Inflammatory macrophage treated with lipopolysaccharide for 1 hour (primary cell): ENCODE measurements around the gene SREK1.
A peak's percentile ranks its signal among the peaks of the same experiment; 100 is the strongest.
"Not testable (repeated sequence)": the region's sequence is repeated elsewhere in the genome, so short reads cannot be mapped to it uniquely, and the experiment has no call there.

ENCODE experiments used
- DNase-seq, 2 donors: peaks; one replicate each; pipeline ENCODE4 v3.0.0-alpha.2; 2020 to 2022

The SREK1 gene, protein sequence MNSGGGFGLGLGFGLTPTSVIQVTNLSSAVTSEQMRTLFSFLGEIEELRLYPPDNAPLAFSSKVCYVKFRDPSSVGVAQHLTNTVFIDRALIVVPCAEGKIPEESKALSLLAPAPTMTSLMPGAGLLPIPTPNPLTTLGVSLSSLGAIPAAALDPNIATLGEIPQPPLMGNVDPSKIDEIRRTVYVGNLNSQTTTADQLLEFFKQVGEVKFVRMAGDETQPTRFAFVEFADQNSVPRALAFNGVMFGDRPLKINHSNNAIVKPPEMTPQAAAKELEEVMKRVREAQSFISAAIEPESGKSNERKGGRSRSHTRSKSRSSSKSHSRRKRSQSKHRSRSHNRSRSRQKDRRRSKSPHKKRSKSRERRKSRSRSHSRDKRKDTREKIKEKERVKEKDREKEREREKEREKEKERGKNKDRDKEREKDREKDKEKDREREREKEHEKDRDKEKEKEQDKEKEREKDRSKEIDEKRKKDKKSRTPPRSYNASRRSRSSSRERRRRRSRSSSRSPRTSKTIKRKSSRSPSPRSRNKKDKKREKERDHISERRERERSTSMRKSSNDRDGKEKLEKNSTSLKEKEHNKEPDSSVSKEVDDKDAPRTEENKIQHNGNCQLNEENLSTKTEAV

DNA sequence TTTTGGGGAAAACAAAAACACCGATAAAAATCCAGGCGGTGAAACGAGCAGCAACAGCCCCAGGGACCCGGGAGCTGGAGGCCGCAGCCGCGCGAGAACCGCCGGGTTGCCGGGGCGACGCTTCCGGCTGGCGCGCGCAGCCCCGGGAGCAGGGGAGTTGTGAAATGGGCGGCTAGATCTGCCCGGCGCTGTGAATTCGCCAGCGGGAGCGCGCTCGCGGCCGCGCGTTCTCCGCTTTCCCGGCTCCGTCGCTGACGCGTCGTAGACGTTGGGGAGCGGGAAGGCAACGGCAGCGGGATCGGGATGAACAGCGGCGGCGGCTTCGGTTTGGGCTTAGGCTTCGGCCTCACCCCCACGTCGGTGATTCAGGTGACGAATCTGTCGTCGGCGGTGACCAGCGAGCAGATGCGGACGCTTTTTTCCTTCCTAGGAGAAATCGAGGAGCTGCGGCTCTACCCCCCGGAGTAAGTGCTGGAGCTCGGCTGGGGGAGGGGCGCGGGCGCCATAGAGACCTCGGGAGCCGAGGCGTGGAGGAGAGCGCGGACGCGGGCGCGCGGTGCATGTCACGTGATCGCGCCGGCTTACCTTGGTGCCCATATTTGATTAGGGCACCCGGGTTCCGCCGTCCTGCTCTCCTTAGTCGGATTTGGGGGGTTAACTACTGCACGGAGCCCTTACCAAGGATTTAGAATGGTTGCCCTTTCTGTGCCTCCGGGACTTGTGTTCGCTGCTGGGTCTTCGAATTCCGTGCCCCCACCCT lies at the start of gene SREK1:
Gene SREK1, plus strand, starts transcription at position 227 of the 760 bp plus-strand sequence. Its CDS starts 77 bp downstream, at position 304.
- DNase-seq: peak; percentile 87 to 90

DNA sequence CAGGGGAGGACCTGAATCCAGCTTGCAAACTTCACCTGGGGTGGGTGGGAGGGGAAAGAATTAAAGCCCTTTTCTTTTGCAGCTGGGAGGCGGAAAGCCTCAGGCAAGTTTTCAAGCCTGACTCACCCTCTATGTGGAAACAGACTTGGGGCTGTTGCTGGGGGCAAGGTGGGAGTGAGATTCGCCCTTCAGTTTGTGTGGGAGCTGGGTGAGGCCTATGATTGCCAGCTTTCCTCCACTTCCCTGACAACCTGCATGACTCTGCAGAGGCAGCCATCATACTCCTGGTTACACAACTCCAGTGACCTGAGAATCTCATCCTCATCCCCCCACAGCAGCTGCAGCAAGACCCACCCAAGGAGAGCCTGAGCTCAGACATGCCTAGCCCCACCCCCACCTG lies 43.2 kb upstream of the SREK1 start:
- DNase-seq: no peak

DNA sequence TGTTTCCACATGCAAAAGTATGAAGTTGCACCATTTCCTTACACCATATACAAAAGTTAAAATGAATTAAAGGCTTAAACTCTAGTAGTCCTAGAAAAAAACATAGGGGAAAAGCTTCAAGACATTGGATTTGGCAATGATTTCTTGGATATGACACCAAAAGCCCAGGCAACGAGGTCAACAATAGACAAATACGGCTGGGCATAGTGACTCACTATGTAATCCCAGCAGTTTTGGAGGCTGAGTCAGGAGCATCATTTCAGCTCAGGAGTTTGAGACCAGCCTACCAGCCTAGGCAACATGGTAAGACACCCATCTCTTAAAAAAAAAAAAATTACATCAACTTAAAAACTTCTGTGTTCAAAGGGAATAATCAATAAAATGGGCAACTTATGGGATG lies 30.9 kb upstream of the SREK1 start:
- no peak for DNase-seq

DNA sequence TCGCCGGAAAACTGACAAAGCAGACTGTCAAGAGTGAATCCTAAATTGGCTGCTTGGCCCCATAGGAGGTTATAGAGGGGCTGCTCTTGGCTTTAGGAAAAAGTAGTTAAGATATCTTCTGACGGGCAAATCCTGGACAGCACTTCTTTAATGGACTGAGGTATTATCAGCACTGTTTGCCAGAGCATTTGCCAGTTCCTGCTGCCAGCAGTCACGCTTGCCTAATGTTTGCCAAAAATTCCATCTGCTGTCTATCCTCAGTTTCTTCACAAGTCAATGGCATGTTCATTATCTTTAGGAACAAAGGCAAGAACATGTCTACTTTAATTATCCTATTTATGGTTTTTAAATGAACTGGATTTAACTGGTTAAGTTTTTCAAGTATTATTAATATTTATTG lies 25.8 kb upstream of the SREK1 start:
- DNase-seq: no peak

DNA sequence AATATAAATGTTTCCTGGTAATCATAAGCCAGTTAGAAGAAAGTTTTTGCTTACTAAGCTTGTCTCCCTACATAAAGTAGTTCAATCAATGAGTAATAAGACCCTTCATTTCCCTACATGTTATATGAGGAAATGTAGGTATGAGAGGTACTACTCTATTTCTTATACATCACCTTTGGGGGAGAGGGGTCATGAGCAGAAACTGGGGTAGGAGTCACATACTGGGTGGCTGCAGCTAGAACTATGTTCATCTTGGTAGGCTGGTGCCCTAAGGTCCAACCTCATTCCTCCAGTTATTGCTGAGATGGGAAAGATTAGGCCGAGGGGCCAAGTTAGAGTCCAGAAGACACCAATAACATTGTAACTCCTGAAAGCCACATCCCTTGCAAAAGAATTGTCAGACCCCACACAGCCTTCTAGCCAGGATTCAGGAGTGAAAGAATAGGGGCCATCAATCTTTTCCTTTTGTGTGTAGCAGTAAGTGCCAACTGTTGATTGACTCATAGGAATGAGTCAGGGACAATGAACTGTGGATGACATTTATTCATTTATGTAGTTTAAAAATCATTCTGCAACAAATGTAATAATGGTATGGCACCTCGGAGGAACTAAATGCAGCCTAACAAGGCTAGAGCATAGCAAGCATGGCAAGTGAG lies 21.6 kb upstream of the SREK1 start:
- no peak for DNase-seq

DNA sequence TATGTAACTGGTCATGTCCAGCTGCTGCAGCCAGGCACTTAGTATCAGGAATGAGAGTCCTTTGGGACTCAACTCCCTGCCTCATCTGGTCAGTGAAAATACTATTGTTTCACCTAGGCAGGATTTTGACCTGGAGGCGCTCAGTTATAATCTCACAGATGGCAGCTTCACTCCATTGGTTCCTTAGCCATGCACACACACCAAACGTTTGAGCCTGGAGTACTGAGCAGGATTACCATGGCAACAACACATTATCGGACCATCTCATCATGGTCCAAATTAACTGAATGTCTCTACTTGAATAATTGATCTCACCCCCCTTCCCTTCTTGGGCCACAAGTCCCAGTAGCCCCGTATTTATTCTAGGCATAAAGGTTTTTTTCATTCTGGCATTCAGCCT lies 15.0 kb upstream of the SREK1 start:
- DNase-seq: no peak

DNA sequence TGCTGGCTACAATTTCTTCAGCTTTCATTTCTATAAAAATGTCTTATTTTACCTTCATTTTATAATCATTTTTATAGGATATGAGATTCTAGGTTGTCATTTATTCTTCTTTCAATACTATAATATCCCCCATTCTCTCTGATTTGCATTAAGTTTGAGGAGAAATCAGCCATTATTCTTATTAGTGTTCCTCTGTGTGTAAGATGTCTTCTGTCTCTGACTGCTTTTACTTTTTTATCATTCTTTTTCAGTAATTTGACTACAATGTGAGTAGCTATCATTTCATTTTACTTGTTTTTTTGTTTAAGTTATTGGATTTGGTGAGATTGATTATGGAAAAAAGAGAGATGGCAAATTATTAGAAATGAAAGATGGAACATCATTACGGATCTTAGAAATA lies 13.6 kb upstream of the SREK1 start:
- no peak for DNase-seq

DNA sequence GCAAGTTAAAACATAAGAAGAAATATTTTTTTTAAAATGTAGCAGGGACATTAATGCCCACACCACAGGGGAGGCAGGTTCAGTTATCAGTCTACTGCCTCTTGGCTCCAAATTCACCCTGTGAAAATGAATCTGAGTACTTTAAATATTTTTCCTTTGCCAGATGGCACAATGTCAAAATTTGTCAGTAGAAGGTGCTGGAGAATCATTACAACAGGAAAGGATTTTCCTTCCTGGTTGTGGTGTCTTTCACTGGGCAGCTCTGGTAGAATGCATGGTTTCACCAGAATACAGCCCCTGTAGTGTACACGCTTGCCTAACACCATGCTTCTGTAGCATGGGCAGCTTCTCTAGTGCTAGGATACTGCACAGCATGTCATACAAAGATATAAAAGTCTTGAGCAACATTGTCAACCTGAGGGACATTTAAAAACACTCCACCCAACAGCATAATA lies 9.7 kb upstream of the SREK1 start:
- no peak for DNase-seq

DNA sequence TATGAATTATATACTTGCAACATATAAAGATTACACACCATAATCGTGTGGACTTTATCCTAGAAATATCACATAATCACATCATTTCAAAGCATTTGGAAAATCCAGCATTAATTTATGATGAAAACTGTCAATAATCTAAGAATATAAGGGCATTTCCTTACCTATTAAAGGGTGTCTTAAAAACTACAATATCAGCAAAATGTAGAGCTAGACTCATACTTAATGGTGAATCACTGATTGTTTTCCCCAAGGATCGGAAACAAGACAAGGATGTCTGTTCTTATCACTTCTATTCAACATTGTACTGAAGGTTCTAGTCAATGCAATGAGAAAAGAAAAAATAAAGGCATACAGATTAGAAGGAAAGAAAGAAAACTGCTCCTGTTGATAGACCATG lies 8.0 kb upstream of the SREK1 start:
- no peak for DNase-seq

DNA sequence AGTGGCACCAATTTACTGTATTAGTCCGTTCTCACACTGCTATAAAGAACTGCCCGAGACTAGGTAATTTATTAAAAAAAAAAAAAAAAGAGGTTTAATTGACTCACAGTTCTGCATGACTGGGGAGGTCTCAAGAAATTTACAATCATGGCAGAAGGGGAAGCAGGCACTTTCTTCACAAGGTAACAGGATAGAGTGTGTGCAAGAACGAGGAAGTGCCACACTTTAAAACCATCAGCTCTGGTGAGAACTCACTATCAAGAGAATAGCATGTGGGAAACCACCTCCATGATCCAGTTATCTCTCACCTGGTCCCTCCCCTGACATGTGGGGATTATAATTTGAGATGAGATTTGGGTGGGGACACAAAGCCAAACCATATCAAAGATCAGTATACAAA lies 7.2 kb upstream of the SREK1 start:
- DNase-seq: not testable (repeated sequence)

DNA sequence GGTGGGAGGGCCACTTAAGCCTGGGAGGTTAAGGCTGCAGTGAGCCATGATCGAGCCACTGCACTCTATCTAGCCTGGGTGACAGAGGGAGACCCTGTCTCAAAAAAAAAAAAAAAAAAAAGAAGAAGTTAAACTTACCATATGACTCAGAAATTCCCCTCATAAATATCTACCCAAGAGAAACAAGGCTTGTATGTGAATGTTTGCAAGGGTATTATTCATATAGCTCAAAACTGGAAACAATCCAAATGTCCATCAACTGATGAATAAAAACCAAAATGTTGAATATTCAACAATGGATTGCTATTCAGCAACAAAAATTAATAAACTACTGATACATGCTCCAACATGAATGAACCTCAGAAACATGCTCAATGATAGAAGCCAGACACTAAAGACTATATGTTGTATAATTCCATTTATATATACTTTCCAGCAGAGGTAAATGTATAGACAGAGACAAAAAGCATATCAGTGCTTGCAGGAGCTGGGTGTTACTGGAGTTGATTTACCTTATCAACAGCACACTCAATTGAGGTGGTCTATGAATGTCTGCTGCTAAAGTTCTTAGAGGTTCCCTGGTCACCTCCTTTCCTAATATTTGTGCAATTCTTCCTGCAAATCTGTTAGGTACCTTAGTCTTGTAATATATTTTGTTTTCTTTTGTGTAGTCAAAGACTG lies 5.3 kb upstream of the SREK1 start:
- no peak for DNase-seq

DNA sequence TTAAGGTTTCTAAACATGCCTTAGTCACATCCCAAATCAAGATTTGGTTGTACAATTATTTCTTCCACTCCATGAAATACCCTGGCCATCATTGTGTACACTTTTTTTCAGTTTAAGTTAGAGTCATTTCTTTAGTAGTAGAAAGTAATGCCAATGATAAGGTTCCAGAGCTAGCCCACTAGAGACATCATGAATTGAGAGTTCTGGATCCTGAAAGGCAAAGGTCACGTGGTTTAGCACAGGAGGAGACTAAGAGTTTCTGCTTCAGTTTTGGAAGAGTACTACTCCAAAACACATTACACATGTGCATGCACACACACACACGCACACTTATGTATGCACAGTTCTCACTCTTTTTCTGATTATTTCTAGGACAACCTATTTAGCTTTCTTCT lies 4.8 kb upstream of the SREK1 start:
- DNase-seq: no peak

DNA sequence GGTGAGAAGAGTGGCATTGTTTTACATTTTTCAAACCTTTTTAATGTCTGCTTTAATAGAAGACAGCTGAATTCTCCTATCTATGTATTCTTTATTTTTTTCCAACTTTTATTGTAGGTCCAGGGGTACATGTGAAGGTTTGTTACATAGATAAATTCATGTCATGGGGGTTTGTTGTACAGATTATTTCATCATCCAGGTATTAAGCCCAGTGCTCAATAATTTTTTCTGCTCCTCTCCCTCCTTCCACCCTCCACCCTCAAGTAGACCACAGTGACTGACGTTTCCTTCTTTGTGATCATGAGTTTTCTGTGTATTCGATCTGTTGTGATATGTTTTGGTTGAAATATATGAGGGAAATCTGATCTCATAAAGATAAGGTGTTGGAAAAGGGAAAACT lies 1.7 kb upstream of the SREK1 start:
- DNase-seq: no peak

DNA sequence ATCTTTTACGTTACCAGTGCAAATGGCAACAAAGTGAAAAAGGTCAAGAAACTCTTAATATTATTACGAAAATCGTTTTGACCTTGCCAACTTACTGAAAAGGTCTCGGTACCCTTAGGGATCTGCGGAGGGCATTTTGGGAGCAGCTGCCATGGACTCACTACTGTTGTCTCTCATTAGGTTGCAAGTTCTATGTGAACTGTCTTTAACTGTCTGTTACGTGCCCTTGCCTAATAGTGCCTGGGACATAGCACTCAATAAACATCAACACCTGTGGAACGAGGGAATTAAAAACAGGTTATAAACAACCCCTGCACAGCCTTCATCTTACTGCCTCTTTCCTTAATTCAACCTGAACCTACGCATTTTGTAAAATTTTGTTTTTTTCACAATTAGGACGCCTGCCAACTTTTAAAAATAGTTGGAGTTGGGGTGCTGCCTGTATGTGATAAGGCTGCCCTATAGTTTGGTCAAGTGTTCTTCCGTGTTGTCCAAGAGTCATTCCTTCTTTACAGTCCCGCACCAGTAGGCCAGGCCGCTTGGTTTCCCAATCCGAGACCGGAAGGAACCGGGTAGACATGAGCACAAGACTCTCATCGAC lies 527 bp upstream of the SREK1 start:
- DNase-seq: no peak

DNA sequence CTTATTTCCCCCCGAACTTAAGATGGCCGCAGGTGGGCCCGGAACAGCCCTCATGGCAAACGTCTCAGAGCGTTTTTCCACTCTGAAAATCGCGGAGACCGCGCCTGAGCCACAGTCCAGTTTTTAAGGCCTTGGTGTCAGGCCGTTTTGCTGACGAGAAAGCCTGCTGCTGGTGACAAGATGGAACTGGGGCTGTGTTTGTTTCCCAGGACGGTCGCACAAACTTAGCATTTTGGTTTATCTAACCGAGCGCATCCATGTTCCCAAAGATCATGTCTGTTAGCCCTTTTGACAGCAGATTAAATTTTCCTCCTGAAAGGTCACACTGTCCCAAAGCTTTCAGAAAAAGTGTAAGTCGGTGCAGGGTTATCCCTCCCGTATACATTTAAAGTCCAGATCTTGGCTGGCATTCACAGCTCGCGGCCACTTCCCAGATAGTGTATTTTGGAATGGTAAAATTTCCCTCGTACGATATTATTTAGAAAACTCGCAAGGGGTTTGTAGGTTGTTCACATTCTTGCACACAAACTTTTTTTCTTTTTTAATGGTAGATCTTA lies 812 bp downstream of the SREK1 start:
- peak in 1 of 2 donors; percentile 59 for DNase-seq

DNA sequence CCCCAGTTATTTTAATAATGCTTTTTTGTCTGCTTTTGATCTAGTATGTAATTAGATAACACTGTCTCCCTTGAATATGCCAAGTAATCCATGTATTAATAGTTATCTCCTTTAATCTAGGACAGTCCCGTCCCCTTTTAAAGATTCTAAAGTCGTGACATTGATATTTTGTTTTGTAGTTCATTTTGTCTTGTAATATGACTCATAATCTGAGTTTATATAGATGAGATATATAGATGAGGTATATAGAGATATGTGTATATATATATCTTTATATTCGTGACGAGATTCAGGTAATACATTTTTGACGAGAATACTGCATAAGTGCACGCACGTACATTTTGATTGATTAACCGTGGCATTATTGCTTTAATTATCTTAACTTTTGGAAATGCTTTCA lies 1.6 kb downstream of the SREK1 start:
- DNase-seq: no peak

DNA sequence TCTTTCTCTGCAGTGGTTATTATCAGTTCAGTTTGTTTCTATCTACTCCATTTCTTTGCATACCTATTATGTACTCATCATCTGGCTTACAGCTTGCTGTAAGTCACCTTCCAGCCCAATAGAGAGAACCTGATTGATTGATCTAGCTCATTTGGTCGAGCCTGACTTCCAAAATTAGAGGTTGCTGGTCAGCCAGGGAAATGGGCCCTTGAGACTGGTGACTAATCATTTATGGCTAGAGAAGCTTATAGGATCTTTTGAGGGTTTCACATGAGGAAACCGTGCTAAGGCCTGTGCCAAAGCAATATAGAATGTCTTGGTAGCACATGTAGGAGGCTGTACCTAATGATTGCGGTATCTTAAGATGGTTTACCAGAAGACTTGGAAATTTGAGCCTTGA lies 5.8 kb downstream of the SREK1 start:
- DNase-seq: no peak

DNA sequence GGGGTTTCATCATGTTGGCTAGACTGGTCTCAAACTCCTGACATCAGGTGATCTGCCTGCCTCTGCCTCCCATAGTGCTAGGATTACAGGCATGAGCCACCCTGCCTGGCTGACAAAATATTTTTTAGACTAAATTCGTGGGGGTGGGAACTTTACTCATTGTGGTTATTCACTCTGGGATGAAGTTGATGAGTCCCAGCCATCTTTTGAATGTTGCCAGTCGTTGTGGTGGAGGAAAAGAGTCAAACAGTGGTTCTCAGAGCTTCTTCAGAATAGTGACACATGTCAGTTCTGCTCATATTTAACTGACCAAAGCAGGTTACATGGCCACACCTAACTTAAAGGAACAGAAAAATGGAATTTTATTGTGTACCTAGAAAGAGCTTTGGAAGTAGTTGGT lies 6.9 kb downstream of the SREK1 start:
- DNase-seq: no peak

DNA sequence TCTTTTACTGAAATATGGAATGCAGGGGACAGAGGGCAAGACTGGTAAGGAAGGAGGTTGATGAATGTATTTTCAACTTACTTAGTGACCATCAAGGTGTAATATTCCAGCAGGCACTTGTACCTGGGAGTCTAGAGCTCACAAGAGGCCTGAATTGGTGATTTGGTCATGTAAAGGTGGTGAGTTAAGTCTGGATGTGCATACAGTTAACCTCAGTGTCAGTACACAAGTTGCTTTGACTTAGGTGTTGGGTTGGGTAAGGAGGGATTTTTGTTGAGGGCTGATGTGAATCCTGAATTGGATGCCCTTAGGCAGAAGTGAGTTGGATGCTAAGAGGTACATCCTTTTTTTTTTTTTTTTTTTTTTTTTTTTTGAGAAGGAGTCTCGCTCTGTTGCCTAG lies 7.4 kb downstream of the SREK1 start:
- no peak for DNase-seq

DNA sequence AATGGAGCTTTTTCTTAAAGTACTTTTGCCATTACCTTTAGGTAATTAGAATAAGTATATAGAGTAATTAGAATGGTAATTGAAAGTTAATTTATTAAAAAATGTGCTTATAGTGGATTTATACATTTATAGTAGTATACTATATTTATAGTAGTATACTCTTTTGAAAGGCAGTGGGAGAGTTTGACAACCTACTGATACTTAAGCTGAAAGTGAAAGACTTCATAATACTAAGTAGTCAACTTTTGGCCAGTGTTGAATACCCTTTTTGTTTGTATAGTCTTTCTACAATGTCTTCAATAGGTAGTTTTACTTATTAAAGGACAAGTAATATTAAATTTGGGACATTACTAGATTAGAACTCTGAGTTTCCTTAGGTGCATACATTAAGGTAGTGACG lies 12.9 kb downstream of the SREK1 start:
- no peak for DNase-seq

DNA sequence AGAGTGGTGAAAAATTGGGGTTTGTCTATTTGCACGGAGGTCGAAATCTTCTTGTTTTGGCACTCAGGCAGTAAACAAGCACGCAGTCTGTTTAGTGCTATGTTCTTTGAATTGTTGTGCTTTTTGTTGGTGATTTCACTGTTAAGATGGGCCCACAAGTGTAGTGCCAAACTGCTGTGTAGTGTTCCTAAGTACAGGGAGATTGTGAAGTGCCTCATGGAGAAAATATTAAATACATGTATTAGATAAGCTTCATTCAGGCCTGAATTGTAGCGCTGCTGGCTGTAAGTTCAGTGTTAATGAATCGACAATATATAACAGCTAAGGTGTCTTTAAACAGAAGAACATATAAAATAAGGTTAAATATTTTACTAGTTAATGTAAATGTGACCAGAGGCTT lies 17.3 kb downstream of the SREK1 start:
- no peak for DNase-seq
